Psoas muscle (tissue), 8 donors: ENCODE results near the gene KRTAP5-11. TPM values are rescaled to one million over a fixed set of nuclear protein-coding genes. Genes with fewer than 3 reads are reported as not detected.
"Not testable (repeated sequence)": the region's sequence is repeated elsewhere in the genome, so short reads cannot be mapped to it uniquely, and the experiment has no call there.

ENCODE experiments used
- ATAC-seq, 4 donors: fragments of 200-7000 bp; cut with Tn5 transposase; one replicate each; pipeline ENCODE4 v1.9.1; 2020; ENCODE audit warnings: moderate library complexity in 3 of 4, mild to moderate bottlenecking in 2 of 4
- DNase-seq, 2 donors: peaks; one replicate each; pipeline ENCODE4 v3.0.0-alpha.2; 2020
- H3K27ac ChIP-seq: fragments of 200-600 bp; one replicate; pipeline ENCODE4 v1.8.0; 2022
- H3K27me3 ChIP-seq, 3 donors: fragments of 200-600 bp in 1 of 3; one replicate each; pipeline versions ENCODE4 v1.6.1 to v1.8.0; 2013 to 2022; ENCODE audit warnings: low read length in 2 of 3, mild to moderate bottlenecking in 2 of 3, moderate library complexity in 1 of 3; ENCODE audit not compliant: insufficient read depth in 3 of 3
- H3K36me3 ChIP-seq, 2 donors: fragments of 200-600 bp in 1 of 2; one replicate each; pipeline versions ENCODE4 v1.6.1 to v1.8.0; 2013 to 2022; ENCODE audit warnings: low read depth in 1 of 2, mild to moderate bottlenecking in 1 of 2, moderate library complexity in 1 of 2; ENCODE audit not compliant: insufficient read depth in 1 of 2
- H3K4me1 ChIP-seq: fragments of 200-600 bp; one replicate; pipeline ENCODE4 v1.8.0; 2022
- H3K4me3 ChIP-seq: fragments of 200-600 bp; one replicate; pipeline ENCODE4 v1.8.0; 2022; ENCODE audit warnings: mild to moderate bottlenecking
- H3K9me3 ChIP-seq: fragments of 200-600 bp; one replicate; pipeline ENCODE4 v1.8.0; 2022
- CTCF ChIP-seq: fragments of 200-600 bp; IDR thresholded peaks from one replicate; pipeline ENCODE4 v1.8.0; 2022; ENCODE audit warnings: antibody characterized with exemption
- WGBS, 3 donors: extraction: QIAGEN DNeasy Blood & Tissue Kit; methylation state at CpG; one replicate each; pipeline versions ENCODE4 v1.1.6 to v1.1.7; 2013; 5-methylcytosine and 5-hydroxymethylcytosine counted together
- intact Hi-C, 2 donors: fragments of 100-400 bp; cut with DNase I; formaldehyde crosslinking; loops; one replicate each; pipeline versions ENCODE4 v1.11.0 to v1.14.2; 2022
- polyA plus RNA-seq, 3 donors: library from polyadenylated mRNA; stranded (reverse); fragments of 200-250 nt; gene quantifications; one replicate each; pipeline ENCODE4 v1.2.3, GENCODE V29; 2013
- total RNA-seq, 4 donors: library from RNA; stranded (reverse); fragmentation: NEBNext Ultra II Directional in 2 of 4; extraction: Animal tissue kit (Norgen Biotek cat#: 25700) in 2 of 4; gene quantifications; one replicate each; pipeline versions ENCODE4 v1.2.1 to v1.2.4, GENCODE V29; 2021 to 2023
- donor health status: healthy with polysubstance abuse.
- donor health status: DM: no; HTN: no; CAD: no; lungs with moderate emphysema.
- donor health status: Bipolar disorder and iron deficiency.
- donor health status: healthy.
- donor health status: DM: yes; HTN: yes; CAD: no.
- donor health status: DM: no; HTN: no; CAD: no.
- donor health status: DM: no; HTN: no; CAD: no.
- donor health status: DM: yes; HTN: yes; CAD: no.

KRTAP5-11 gene
- total and polyA plus RNA-seq, 7 donors = not detected

GRCh38 chr11:71539017-71539416 is 43.7 kb downstream of the KRTAP5-11 start:
- no peak for TF ChIP-seq CTCF
- ATAC-seq (no peak), DNase-seq (no peak)
- H3K4me3 ChIP-seq = no peak overlapping the region
- H3K36me3 ChIP-seq = no peaks in the 10 kb centered on the region
- no peaks in the 10 kb centered on the region for H3K9me3 ChIP-seq
- intact Hi-C loops = no loop called here
- no peak overlapping the region for H3K27ac ChIP-seq
- H3K4me1 ChIP-seq = no peaks in the 10 kb centered on the region
- WGBS, 3 donors = 83 to 85% (median 84%) methylated on average over 11 of the region's 11 CpGs
- no peaks in the 10 kb centered on the region for H3K27me3 ChIP-seq

GRCh38 chr11:71538666-71538990 is 44.0 kb downstream of the KRTAP5-11 start:
- Histone ChIP-seq H3K36me3 (no peaks in the 10 kb centered on the region), H3K9me3 (no peaks in the 10 kb centered on the region), H3K4me1 (no peaks in the 10 kb centered on the region), H3K27me3 (no peaks in the 10 kb centered on the region), H3K27ac (no peak overlapping the region), H3K4me3 (no peak overlapping the region)
- intact Hi-C loops = no loop called here
- DNase-seq = no peak
- no peak for TF ChIP-seq CTCF
- WGBS, 3 donors = 67 to 76% (median 73%) methylated on average over 4 of the region's 4 CpGs
- no peak for ATAC-seq

GRCh38 chr11:71537977-71538665 is 44.6 kb downstream of the KRTAP5-11 start, which contains the start of gene KRTAP5-8:
Gene KRTAP5-8, plus strand, starts transcription at chr11:71538025. Its CDS starts 31 bp downstream, at chr11:71538056.
- intact Hi-C loops, ATAC-seq, H3K4me1 ChIP-seq: not testable (repeated sequence)

GRCh38 chr11:71537537-71537936 is 45.1 kb downstream of the KRTAP5-11 start:
- H3K27me3 ChIP-seq = no peaks in the 10 kb centered on the region
- WGBS, 3 donors = 75 to 78% (median 76%) methylated on average over 9 of the region's 9 CpGs
- no peak for TF ChIP-seq CTCF

More at GRCh38 chr11:71537977-71538665, 44.6 kb downstream of the KRTAP5-11 start, which contains the start of gene KRTAP5-8:
- 57 to 62% (median 60%) methylated on average over 4 of the region's 4 CpGs for WGBS, 3 donors
- not testable (repeated sequence) for H3K9me3 ChIP-seq, H3K4me3 ChIP-seq, H3K27ac ChIP-seq, DNase-seq, H3K36me3 ChIP-seq, H3K27me3 ChIP-seq

GRCh38 chr11:71535825-71536224 is 46.9 kb downstream of the KRTAP5-11 start:
- Histone ChIP-seq H3K4me3 (no peak overlapping the region), H3K36me3 (no peaks in the 10 kb centered on the region), H3K27ac (no peak overlapping the region), H3K27me3 (no peaks in the 10 kb centered on the region), H3K4me1 (no peaks in the 10 kb centered on the region), H3K9me3 (no peaks in the 10 kb centered on the region)
- intact Hi-C loops = no loop called here
- DNase-seq = no peak
- WGBS, 3 donors = 96 to 98% (median 97%) methylated on average over 9 of the region's 9 CpGs
- no peak for ATAC-seq
- TF ChIP-seq CTCF = no peak

More at GRCh38 chr11:71537537-71537936, 45.1 kb downstream of the KRTAP5-11 start:
- ATAC-seq (peak in 1 of 4 donors; percentile 34), DNase-seq (no peak)
- no peak overlapping the region for H3K4me3 ChIP-seq
- no peaks in the 10 kb centered on the region for H3K36me3 ChIP-seq
- H3K9me3 ChIP-seq = no peaks in the 10 kb centered on the region
- no peak overlapping the region for H3K27ac ChIP-seq
- intact Hi-C loops = no loop called here
- no peaks in the 10 kb centered on the region for H3K4me1 ChIP-seq

GRCh38 chr11:71534711-71535608 is 47.7 kb downstream of the KRTAP5-11 start:
- H3K4me3 ChIP-seq, H3K36me3 ChIP-seq, H3K27me3 ChIP-seq, intact Hi-C loops, ATAC-seq, H3K4me1 ChIP-seq, DNase-seq, H3K27ac ChIP-seq, H3K9me3 ChIP-seq: not testable (repeated sequence)
- WGBS, 3 donors = 82 to 87% (median 86%) methylated on average over 17 of the region's 17 CpGs
